ENCODE measurements around the gene CACNA1G. TPM values are rescaled to one million over a fixed set of nuclear protein-coding genes. Genes with fewer than 3 reads are reported as not detected.

Gene CACNA1G
- total RNA-seq, 6 experiments from 2014 or later, result not detected

DNA sequence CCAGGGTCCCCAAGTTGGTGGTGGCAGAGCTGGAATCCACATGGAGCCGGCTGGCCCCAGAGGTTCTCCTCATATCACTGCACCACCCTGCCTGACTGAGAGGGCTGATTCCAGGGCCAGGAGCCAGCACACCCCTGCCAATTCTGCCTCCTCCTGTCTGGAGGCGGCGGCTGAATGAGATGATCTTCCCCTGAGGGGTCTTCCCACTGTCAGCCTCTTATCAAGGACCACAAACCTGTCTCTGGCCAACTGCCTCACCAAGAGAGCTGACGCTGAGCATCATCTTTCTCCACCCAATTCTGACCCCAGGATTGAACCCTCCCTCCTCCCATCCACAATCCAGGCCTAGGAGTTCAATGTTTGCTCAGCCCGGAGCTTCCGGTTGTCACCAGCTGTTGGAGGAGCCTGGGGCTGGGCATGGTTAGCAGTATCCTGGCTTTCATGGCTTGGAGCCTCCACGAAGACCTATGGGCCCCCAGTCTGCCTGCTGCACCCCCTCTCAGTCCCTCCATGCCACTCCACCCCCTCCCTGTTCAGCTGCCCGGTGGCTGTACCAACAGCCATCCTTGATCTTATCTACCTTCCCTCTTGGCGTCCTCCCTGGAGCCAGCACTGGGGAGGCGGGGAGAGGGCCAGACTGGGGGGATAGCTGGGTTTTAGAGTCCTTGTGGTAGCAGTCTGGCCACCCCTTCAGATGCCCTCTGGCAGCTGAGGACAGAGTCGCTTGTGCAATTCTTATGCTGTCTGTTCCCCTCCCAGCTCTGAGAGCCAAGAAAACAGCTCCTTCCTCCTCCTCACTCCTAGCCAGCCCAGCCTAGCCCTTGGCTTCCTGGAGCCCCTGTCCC, 99.7 kb downstream of the CACNA1G start:
- intact Hi-C loops (cut with DNase I), result no loop called here
- no peak overlapping the region for H3K4me3 ChIP-seq
- ATAC-seq (peak; percentile 7 to 46 (median 36)), DNase-seq (peak in 1 of 3 donors; percentile 57)
- H3K27me3 ChIP-seq, result no peaks in the 10 kb centered on the region
- H3K27ac ChIP-seq, result peak overlapping the region in 1 of 3 donors; percentile 80
- 25% methylated on average over 7 of the region's 11 CpGs for WGBS (ENCODE audit: insufficient coverage, low coverage, low lambda C conversion rate, missing lambda C conversion rate)
- no peaks in the 10 kb centered on the region for H3K9me3 ChIP-seq
- peaks cover 0 to 6% (median 0%) of the 10 kb centered on the region in 4 donors for H3K36me3 ChIP-seq
- peaks cover 0 to 68% (median 35%) of the 10 kb centered on the region in 4 donors for H3K4me1 ChIP-seq
- TF ChIP-seq POLR2A (IDR thresholded peaks at IDR 0.05), result no peak

DNA sequence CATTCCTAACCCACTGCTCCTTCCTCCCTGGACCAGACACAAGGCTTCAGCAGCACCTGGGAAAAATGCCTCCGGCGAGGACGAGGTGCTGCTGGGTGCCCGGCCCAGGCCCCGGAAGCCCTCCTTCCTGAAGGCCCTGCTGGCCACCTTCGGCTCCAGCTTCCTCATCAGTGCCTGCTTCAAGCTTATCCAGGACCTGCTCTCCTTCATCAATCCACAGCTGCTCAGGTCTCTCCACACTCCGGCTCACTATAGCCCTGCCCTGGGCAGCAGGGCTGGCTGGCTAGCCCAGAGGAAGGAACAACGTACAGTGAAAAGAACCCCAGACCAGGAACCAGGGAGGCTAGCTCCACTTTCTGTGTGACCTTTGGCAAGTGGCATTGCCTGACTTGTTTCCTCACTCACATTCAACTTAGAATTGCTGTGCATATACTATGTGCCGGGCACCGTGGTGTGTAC, 100.4 kb downstream of the CACNA1G start:
- no peak for DNase-seq
- peak in 1 of 4 donors; percentile 4 for ATAC-seq

DNA sequence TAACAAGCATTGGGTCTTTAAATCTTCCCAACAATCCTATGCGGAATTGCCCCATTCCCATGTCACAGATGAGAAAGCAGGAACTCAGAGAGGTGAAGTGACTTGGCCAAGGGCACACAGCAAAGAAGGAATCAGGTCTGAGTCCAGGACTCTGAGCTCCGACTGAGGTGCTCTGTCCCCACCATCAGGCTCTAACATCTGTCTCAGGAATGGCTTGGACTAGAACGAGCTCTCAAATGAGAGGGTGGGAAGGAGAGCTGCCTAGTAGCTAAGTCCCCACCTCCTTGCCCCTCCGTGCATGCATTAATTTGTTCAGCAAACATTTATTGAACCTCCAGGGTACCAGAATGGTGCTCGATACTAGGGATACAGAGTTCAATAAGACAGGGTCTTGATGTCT, 100.8 kb downstream of the CACNA1G start:
- TF ChIP-seq, protein P1, sequence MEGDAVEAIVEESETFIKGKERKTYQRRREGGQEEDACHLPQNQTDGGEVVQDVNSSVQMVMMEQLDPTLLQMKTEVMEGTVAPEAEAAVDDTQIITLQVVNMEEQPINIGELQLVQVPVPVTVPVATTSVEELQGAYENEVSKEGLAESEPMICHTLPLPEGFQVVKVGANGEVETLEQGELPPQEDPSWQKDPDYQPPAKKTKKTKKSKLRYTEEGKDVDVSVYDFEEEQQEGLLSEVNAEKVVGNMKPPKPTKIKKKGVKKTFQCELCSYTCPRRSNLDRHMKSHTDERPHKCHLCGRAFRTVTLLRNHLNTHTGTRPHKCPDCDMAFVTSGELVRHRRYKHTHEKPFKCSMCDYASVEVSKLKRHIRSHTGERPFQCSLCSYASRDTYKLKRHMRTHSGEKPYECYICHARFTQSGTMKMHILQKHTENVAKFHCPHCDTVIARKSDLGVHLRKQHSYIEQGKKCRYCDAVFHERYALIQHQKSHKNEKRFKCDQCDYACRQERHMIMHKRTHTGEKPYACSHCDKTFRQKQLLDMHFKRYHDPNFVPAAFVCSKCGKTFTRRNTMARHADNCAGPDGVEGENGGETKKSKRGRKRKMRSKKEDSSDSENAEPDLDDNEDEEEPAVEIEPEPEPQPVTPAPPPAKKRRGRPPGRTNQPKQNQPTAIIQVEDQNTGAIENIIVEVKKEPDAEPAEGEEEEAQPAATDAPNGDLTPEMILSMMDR (IDR thresholded peaks at IDR 0.05), result no peak
- TF ChIP-seq POLR2A (IDR thresholded peaks at IDR 0.05), result peak; percentile 3
- Histone ChIP-seq H3K27me3 (no peaks in the 10 kb centered on the region), H3K27ac (peak overlapping the region in 2 of 3 donors; percentile 11 to 80), H3K4me1 (peaks cover 0 to 65% (median 36%) of the 10 kb centered on the region in 4 donors), H3K4me3 (no peak overlapping the region), H3K9me3 (no peaks in the 10 kb centered on the region), H3K36me3 (peaks cover 0 to 6% (median 0%) of the 10 kb centered on the region in 4 donors)
- intact Hi-C loops (cut with DNase I), result no loop called here
- 50% methylated on average over 5 of the region's 5 CpGs for WGBS (ENCODE audit: insufficient coverage, low coverage, low lambda C conversion rate, missing lambda C conversion rate)
- ATAC-seq (no peak), DNase-seq (no peak)

More for the DNA sequence above, 100.4 kb downstream of the CACNA1G start:
- H3K4me1 ChIP-seq, result peaks cover 0 to 68% (median 35%) of the 10 kb centered on the region in 4 donors
- 65% methylated on average over 6 of the region's 10 CpGs for WGBS (ENCODE audit: insufficient coverage, low coverage, low lambda C conversion rate, missing lambda C conversion rate)
- TF ChIP-seq POLR2A (IDR thresholded peaks at IDR 0.05), result no peak
- TF ChIP-seq, protein P1 (IDR thresholded peaks at IDR 0.05), result no peak
- H3K9me3 ChIP-seq, result no peaks in the 10 kb centered on the region
- no peaks in the 10 kb centered on the region for H3K27me3 ChIP-seq
- H3K36me3 ChIP-seq, result peaks cover 0 to 6% (median 0%) of the 10 kb centered on the region in 4 donors
- H3K27ac ChIP-seq, result peak overlapping the region in 1 of 3 donors; percentile 80
- no peak overlapping the region for H3K4me3 ChIP-seq
- intact Hi-C loops (cut with DNase I), result no loop called here

DNA sequence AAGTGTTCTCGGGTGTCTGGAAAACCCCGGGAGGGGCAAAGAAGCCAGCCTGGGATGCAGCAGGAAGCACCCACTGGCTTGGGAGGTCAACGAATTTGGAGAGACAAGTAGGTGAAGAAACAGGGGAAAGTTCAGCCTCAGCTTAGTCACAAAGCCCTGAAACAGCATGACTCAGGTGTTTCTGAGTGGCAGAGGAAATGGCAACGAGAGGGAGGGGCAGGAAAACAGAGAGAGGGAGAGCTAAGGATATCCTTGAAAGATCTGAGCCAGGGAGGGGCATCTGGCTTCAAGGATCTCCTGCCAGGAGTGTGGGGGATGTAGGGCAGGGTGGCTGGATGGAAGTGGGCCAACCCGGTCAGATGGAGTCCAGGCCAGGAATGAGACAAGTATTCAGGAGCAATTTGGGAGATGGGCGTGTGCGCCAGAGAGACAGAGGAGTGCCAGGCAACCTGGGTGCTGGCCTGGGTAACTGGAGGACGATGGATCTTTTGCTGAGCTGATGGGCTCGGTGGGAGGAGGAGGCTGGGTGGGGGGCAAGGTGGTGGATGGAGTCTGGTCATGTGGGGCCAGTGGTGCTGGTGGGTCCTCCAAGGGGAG, 101.4 kb downstream of the CACNA1G start:
- Histone ChIP-seq H3K9me3 (no peaks in the 10 kb centered on the region), H3K27ac (peak overlapping the region in 2 of 3 donors; percentile 11 to 80), H3K36me3 (peaks cover 0 to 6% (median 0%) of the 10 kb centered on the region in 4 donors), H3K27me3 (no peaks in the 10 kb centered on the region), H3K4me3 (no peak overlapping the region), H3K4me1 (peaks cover 0 to 62% (median 38%) of the 10 kb centered on the region in 4 donors)
- no peak for TF ChIP-seq POLR2A (IDR thresholded peaks at IDR 0.05)
- TF ChIP-seq, protein P1 (IDR thresholded peaks at IDR 0.05), result no peak
- DNase-seq, result no peak
- intact Hi-C loops (cut with DNase I), result no loop called here
- ATAC-seq, result peak in 3 of 4 donors; percentile 42 to 51 (median 51)
- 30% methylated on average over 8 of the region's 9 CpGs for WGBS (ENCODE audit: insufficient coverage, low coverage, low lambda C conversion rate, missing lambda C conversion rate)

Data from right lobe of liver (tissue), 6 donors.